Liver (tissue), 9 donors: ENCODE data around the gene ADAMTS15. TPM values are rescaled to one million over a fixed set of nuclear protein-coding genes. Genes with fewer than 3 reads are reported as not detected.

Experiments
- DNase-seq: peaks from one replicate; pipeline ENCODE4 v3.0.0-alpha.2; 2017; ENCODE audit warnings: low spot score
- H3K27ac ChIP-seq, 2 donors: one replicate each; pipeline ENCODE4 v1.7.0; 2013; ENCODE audit warnings: inconsistent platforms in 2 of 2, low read length in 2 of 2, control low read depth in 1 of 2, low read depth in 1 of 2, mild to moderate bottlenecking in 1 of 2
- H3K27me3 ChIP-seq, 4 donors: one replicate each; pipeline versions ENCODE4 v1.6.1 to v1.7.0; 2013; ENCODE audit warnings: low read length in 3 of 4, inconsistent platforms in 1 of 4, mild to moderate bottlenecking in 1 of 4, moderate library complexity in 1 of 4; ENCODE audit not compliant: control insufficient read depth in 4 of 4, insufficient read depth in 4 of 4
- H3K36me3 ChIP-seq, 4 donors: one replicate each; pipeline versions ENCODE4 v1.6.1 to v1.7.0; 2013; ENCODE audit warnings: low read length in 3 of 4, mild to moderate bottlenecking in 3 of 4, low read depth in 1 of 4, moderate library complexity in 1 of 4; ENCODE audit not compliant: control insufficient read depth in 4 of 4, insufficient read depth in 3 of 4
- H3K4me1 ChIP-seq, 4 donors: one replicate each; pipeline versions ENCODE4 v1.6.1 to v1.7.0; 2013; ENCODE audit warnings: low read length in 3 of 4, mild to moderate bottlenecking in 3 of 4, moderate library complexity in 1 of 4; ENCODE audit not compliant: control insufficient read depth in 4 of 4, insufficient read depth in 4 of 4
- H3K4me3 ChIP-seq, 3 donors: one replicate each; pipeline versions ENCODE4 v1.6.1 to v1.7.0; 2013; ENCODE audit warnings: low read length in 3 of 3, control low read depth in 1 of 3, low read depth in 1 of 3, mild to moderate bottlenecking in 1 of 3
- H3K9ac ChIP-seq, 2 donors: one replicate each; pipeline ENCODE4 v1.7.0; 2013; ENCODE audit warnings: low read length in 2 of 2, mild to moderate bottlenecking in 2 of 2, moderate library complexity in 2 of 2, control low read depth in 1 of 2, low read depth in 1 of 2
- H3K9me3 ChIP-seq, 4 donors: one replicate each; pipeline versions ENCODE4 v1.6.1 to v1.7.0; 2013; ENCODE audit warnings: low read length in 3 of 4; ENCODE audit not compliant: control insufficient read depth in 4 of 4
- ATF3 ChIP-seq: IDR thresholded peaks from 2 replicates; pipeline ENCODE4 v1.6.1; 2016; ENCODE audit warnings: antibody characterized with exemption
- CTCF ChIP-seq: fragments of 150-350 bp; IDR thresholded peaks from 2 replicates; pipeline ENCODE4 v1.5.1; 2017; ENCODE audit warnings: improper control_type of control experiment, low read depth, low read length; ENCODE audit not compliant: missing input control
- EGR1 ChIP-seq, 2 donors: IDR thresholded peaks; 2 replicates each; pipeline ENCODE4 v1.6.1; 2016 to 2018; ENCODE audit warnings: antibody characterized with exemption in 2 of 2, low read depth in 2 of 2
- FOXA1 ChIP-seq: IDR thresholded peaks from 2 replicates; pipeline ENCODE4 v1.6.1; 2016; ENCODE audit warnings: antibody characterized with exemption
- FOXA2 ChIP-seq: IDR thresholded peaks from 2 replicates; pipeline ENCODE4 v1.6.1; 2016; ENCODE audit warnings: antibody characterized with exemption
- GABPA ChIP-seq, 2 donors: IDR thresholded peaks in 1 of 2; conservative IDR thresholded peaks in 1 of 2; 2 replicates each; pipeline ENCODE4 v1.6.1; 2016; ENCODE audit warnings: antibody characterized with exemption in 2 of 2, mild to moderate bottlenecking in 1 of 2, moderate library complexity in 1 of 2
- HNF4G ChIP-seq: IDR thresholded peaks from 2 replicates; pipeline ENCODE4 v1.6.1; 2016; ENCODE audit warnings: antibody characterized with exemption
- JUND ChIP-seq, 2 donors: IDR thresholded peaks; 2 replicates each; pipeline ENCODE4 v1.6.1; 2016; ENCODE audit warnings: antibody characterized with exemption in 2 of 2
- MAX ChIP-seq: IDR thresholded peaks from 2 replicates; pipeline ENCODE4 v1.6.1; 2016; ENCODE audit warnings: antibody characterized with exemption
- NR2F2 ChIP-seq: IDR thresholded peaks from 2 replicates; pipeline ENCODE4 v1.6.1; 2016; ENCODE audit warnings: antibody characterized with exemption
- RAD21 ChIP-seq, 2 donors: IDR thresholded peaks; 2 replicates each; pipeline ENCODE4 v1.6.1; 2016; ENCODE audit warnings: antibody characterized with exemption in 2 of 2, mild to moderate bottlenecking in 2 of 2
- REST ChIP-seq: IDR thresholded peaks from 2 replicates; pipeline ENCODE4 v1.6.1; 2016; ENCODE audit warnings: antibody characterized with exemption, mild to moderate bottlenecking
- RXRA ChIP-seq, 2 donors: IDR thresholded peaks; 2 replicates each; pipeline ENCODE4 v1.6.1; 2017 to 2018; ENCODE audit warnings: antibody characterized with exemption in 2 of 2, mild to moderate bottlenecking in 1 of 2
- TAF1 ChIP-seq: conservative IDR thresholded peaks from 2 replicates; pipeline ENCODE4 v1.6.1; 2016; ENCODE audit warnings: antibody characterized with exemption, mild to moderate bottlenecking
- YY1 ChIP-seq: IDR thresholded peaks from 2 replicates; pipeline ENCODE4 v1.6.1; 2016; ENCODE audit warnings: antibody characterized with exemption, mild to moderate bottlenecking
- ZBTB33 ChIP-seq: IDR thresholded peaks from 2 replicates; pipeline ENCODE4 v1.6.1; 2016; ENCODE audit warnings: antibody characterized with exemption
- WGBS: extraction: QIAGEN DNeasy Blood & Tissue Kit; methylation state at CpG from one replicate; pipeline ENCODE4 v1.1.7; 2013; 5-methylcytosine and 5-hydroxymethylcytosine counted together
- polyA plus RNA-seq, 2 donors: library from polyadenylated mRNA; stranded (reverse) in 1 of 2; unstranded in 1 of 2; fragments of 200-250 nt in 1 of 2; fragments of >200 nt in 1 of 2; fragmentation: Nextera tagmentation in 1 of 2; extraction: Ambion mirVana in 1 of 2; gene quantifications; one replicate each; pipeline versions ENCODE4 v1.2.1 to v1.2.3, GENCODE V29; 2013 to 2015
- total RNA-seq, 2 donors: library from RNA; depleted of rRNA; stranded (reverse); fragments of >200 nt; gene quantifications; one replicate each; pipeline ENCODE4 v1.2.3, GENCODE V29; 2014
- donor health status: healthy.
- donor health status: healthy.
- donor health status: healthy.
- donor health status: healthy.
- donor health status: healthy.

The ADAMTS15 gene
- total and polyA plus RNA-seq, 4 donors: 0.06 to 1.3 (median 0.77) TPM

GRCh38 chr11:130445788-130446187 is 2.7 kb upstream of the ADAMTS15 start (continued):
- no peak for TF ChIP-seq NR2F2
- TF ChIP-seq EGR1 (IDR thresholded peaks at IDR 0.05; ENCODE audit: low read depth in 2 of 2): no peak
- no peak for TF ChIP-seq MAX
- TF ChIP-seq ZBTB33: no peak
- TF ChIP-seq RAD21 (IDR thresholded peaks at IDR 0.05): no peak
- TF ChIP-seq TAF1: no peak
- TF ChIP-seq JUND (IDR thresholded peaks at IDR 0.05): no peak
- TF ChIP-seq GABPA (IDR thresholded peaks at IDR 0.05 in 1 of 2, conservative IDR thresholded peaks at IDR 0.05 in 1 of 2): no peak
- TF ChIP-seq HNF4G: no peak

- Histone ChIP-seq H3K27ac (no peak overlapping the region), H3K9ac (no peak overlapping the region), H3K4me1 (peaks cover 0 to 20% (median 9%) of the 10 kb centered on the region in 4 donors), H3K9me3 (no peaks in the 10 kb centered on the region), H3K36me3 (no peaks in the 10 kb centered on the region), H3K27me3 (peaks cover 0 to 5% (median 4%) of the 10 kb centered on the region in 4 donors), H3K4me3 (peak overlapping the region in 2 of 3 donors; percentile 42 to 48)
- DNase-seq: no peak
- TF ChIP-seq RXRA (IDR thresholded peaks at IDR 0.05): no peak
- TF ChIP-seq REST: no peak
- no peak for TF ChIP-seq ATF3
- TF ChIP-seq FOXA1: no peak
- TF ChIP-seq CTCF: no peak
- TF ChIP-seq FOXA2: no peak
- TF ChIP-seq JUND (IDR thresholded peaks at IDR 0.05): no peak
- TF ChIP-seq YY1: no peak
- 8% methylated on average over 11 of the region's 11 CpGs for WGBS
Measured at GRCh38 chr11:130448039-130448415, 418 bp upstream of the ADAMTS15 start.
